Stimulated activated CD4-positive, alpha-beta T cell treated with anti-CD3 and anti-CD28 coated beads, Interleukin-4, amount 100 ng/mL, for 48 hours (primary cell): ENCODE results near the gene LARGE1.

Experiments
- DNase-seq, 2 donors: peaks; one replicate each; pipeline ENCODE4 v3.0.0-alpha.2; 2020; ENCODE audit warnings: low read depth in 2 of 2

Gene LARGE1

DNA sequence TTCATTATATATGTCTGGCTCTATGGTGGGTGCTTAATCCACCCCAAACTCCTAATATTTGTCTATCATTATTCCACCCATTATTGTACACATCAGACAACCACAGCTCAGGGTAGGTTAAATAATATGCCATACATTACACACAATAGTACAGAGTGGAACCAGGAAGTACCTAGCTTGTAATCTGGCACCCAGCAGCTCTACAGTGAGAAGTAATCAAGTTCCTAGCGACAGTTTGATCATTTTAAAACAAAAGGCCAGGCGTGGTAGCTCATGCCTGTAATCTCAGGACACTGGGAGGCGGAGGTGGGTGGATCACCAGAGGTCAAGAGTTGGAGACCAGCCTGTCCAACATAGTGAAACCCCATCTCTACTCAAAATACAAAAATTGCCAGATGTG, 141.0 kb downstream of the LARGE1 start:
- no peak for DNase-seq

DNA sequence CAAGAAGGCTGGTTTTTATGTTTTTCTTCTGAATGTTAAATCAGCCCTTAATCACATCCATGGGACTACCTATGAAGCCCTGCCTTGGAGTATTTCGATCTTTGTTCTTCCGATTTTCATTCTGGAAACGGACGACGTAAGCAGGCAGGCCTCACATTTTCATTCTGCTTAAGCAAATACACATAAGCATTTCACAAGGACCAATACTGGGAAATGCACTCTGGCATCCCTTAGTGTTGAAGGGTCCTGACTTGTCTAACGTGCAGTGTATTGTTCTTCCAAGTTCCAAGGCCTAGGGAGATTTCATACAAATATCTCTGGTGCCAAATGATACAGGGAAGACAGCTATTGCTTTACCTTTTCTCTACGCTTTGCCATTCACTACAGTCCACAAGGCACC, 143.8 kb downstream of the LARGE1 start:
- DNase-seq: no peak

DNA sequence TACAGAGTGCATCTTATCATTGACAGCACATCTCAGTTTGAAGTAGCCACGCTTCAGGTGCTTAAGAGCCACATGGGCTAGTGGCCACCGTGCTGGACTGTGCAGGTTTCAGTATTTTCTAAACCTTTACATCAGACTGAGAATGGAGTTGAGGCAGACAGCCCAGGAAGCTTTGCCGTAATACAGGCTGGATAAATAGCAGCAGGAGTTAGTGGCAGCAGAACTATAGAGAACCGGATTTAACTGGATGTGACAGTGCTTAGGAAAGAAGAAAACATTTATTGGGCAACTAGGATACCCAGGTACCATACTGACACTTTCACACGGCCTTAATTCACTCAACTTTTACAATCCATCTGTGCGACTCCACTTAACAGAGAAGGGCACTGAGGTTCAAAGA, 145.5 kb downstream of the LARGE1 start:
- DNase-seq: no peak

DNA sequence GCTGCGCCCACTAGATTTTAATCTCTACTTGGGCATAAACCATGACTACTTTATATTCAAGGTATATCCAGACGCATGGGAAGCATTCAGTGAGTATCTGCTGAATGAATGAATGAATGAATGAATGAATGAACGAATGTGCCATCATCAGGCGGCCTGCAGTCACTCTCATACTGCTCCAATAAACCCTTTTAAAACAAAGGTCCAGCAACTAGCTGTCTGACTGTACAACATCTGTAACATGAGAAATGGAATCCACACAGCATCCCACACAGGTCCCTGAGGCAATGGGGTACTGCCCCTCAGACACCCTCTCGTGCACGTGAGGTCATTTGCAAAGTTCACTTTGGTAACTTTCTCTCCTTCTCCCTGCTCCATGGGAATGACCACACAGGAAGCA, 147.5 kb downstream of the LARGE1 start:
- no peak for DNase-seq

DNA sequence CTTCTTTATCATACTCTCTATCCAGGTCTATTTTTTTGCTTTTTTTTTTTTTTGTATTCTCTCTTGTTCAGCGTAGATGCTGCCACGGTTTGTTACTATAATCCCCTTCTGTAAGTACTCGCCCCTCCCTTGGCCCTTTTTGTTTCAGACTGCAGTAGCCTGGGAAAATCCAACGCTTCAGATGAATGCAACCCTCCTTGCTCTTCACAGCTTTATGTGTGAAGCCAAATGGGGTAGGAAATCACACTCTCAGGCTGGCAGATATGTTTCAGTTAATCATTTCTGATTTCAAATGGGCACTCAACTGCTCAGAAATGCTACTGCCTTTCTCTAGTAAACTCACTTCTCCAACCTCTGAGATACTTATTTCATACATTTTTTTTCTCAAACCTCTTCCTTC, 149.1 kb downstream of the LARGE1 start:
- no peak for DNase-seq

DNA sequence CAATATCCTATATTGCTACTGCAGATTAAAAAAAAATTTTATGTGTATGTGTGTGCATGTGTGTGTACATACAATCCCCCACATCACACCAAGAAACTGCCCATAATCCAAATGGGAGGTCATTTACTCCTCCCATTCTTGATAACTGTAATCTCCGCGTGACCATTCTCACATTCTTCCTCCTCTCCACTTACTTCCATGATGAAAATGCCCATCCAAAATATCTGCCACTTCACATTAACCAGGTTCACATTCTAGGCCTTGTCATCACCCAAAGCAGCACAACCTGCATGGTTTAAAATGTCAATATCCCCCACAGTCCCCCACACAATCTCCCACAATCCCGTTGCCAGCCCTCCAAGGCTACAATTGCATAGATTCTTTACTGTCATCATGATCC, 149.6 kb downstream of the LARGE1 start:
- no peak for DNase-seq

DNA sequence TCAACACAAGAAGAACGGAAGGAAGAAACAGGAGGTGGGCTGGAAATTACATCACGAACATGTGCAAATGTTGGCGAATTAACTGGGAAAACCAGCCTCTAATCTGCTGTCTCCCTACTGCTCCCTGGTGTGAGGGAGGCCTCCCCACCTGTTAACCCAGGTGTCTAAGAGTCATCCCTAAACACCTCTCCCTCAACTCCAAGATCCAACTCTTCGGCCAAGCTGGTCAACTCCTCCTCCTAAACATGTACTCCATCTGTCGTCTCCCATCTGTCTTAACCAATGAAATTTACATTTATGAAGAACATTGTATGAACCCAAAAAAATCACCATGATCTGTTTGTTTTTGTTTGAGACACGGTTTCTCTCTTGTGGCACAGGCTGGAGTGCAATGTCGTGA, 154.2 kb downstream of the LARGE1 start:
- no peak for DNase-seq

DNA sequence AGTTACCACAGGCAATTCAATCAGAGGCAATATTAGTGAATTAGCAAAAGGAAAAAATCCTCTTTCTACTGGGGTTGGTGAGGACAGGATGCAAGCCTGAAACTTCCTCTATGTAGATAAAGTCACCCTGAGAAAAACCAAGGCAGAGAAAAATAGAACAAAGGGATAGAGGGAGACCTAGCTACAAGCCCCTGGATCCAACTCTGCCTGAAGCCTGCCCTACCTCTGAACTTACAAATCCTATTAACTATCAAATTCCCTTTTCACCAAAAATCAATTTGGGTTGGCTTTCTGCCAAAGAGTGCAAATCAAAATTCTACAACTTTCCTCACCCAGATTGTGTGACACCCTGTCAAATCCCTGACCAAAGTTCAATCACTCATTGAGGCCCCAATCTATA, 161.3 kb downstream of the LARGE1 start:
- no peak for DNase-seq

DNA sequence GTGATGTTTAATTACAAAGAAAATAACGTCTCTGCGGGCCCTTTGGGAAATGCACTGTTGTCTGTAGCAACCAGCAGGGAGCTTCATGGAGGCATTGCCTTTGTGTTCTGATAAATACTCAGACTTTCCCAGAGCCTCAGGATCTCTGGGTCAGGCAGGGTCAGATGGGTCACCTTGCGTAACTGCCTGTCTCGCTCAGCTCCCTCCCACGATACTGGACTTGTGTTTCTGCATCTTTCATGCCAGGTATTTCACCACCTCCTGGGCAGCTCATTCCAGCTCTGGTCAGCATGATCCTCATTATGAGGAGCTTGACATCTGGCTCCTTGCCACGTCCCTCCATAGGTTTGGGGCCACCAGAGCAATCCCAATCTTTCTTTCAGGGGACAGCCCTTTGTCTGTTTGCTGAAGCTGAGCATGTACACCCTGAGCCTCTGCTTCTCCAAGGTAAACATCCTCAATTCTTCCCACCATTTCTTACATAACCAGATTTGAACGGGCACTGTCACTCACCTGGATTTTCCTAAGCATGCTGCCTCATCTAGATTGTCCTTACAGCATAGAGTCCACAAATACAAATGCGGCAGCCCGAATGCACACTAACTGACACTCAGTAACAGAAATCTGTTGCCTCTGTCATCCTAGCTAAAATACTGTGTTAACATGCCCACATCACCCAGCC, 162.3 kb downstream of the LARGE1 start:
- DNase-seq: no peak

DNA sequence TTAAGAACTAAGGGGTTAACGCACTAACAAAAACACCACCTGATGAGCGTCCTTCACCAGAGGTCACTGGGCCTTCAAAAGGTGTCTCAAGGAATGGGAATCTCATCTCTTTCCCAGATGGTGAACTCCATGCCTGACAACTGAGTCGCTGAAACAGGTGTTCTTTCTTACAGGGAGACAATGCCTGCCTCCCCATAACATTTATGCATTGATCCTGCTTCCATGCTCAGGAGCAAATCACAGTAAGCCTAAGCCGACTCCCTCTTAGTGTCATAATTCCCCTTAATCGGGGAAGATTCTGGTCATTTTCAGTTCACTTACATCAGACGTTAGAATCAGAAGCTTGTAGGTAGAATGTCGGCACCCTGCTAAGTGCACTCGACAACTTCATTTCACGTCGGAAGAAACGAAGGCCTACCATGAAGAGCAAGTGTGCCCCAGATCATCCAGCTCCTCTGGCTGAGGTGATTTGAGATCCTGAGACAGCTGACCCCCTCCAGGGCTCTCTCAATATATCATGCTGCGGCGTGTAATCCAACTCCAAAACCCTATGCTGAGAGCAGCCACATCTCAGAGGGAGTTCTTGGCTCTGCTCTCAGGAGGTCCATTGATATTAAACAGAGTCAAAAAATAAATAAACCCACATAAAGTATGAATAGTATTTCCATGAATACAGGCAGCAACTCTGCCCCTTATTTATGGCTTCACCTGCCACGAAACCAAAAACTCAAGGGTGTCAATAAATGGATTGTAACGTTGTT, 163.1 kb downstream of the LARGE1 start:
- no peak for DNase-seq

DNA sequence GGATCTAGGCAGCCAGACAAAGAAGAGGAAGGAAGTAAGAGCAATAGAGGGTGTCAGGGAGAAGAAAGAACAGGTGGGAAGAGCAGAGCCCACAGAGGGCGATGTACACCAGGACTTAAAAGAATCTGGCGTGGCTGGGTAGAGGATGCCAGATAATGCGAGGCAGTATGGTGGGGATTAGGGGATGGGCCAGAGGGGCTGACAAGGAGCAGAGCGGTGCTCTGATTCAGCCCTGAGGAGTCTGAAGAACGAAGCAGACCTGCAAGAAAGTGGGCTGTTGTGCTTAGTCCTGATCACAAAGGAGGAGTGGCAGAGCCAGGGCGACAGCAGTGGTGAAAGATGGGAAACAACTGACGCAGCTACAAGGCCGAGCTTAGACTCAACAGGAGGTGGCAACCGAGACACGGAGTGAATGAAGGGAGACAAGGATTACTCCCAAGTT, 163.7 kb downstream of the LARGE1 start:
- no peak for DNase-seq

DNA sequence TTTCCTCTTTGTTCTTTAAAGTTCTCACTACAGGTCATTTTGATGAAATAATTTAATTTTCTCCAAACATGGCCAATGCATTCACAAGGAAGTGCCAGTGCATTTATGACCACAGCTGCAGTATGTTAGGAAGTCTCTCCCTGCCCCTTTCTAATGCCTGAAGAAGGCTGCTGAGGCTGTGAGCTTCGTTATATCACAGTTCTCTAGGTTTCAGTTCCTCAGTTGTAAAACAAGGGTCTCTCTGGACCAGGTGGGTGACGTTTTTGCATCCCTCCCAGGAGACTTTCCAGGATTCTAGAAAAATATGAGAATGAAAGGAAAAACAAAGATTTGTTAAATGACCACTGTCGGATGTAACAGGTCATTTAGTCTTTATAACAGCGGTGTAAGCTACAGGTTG, 171.6 kb downstream of the LARGE1 start:
- DNase-seq: no peak

DNA sequence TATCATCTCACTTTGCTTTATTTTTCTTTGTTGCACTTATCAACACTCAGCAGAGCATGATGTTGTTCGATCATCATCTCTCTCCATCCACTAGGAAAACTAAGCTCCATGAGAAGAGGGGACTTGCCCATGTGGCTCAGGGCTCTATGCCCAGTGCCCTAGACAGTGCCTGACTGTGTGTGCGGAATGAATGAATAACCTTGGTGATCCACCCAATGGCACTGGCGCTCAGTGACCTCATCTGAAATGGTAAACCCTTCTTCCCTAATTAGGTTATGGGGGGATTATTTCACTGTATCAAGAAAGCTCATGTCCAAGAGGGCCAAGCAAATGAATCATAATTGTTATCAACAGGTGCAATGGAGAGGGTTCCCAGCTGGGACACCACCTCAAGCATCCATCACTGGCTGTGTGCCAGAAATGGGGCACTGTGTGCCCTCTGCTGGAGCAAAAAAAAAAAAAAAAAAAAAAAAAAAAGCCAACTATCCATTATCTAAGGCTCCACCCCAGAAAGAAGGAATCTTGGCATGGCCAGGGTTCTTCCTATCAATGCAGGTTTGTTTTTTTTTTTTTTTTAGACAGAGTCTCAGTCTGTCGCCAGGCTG, 172.6 kb downstream of the LARGE1 start:
- DNase-seq: no peak

DNA sequence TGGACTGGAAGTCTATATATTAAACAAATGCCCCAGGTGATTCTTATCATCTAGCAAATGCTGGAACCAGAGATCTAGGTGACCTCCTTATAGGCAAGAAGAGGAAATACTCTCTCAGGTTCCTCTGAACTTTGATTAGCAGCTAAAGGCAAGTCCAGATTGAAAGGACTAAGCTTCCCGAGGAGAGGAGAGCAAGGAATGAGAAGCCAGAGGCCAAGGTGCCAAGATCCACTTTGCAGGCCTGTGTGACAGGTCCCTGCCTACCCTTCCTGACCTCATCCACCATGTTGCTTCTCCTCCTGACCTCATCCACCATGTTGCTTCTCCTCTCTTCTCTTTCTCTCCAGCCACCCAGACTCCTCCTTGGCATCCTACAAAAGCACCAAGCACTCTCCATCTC, 173.2 kb downstream of the LARGE1 start:
- DNase-seq: no peak

DNA sequence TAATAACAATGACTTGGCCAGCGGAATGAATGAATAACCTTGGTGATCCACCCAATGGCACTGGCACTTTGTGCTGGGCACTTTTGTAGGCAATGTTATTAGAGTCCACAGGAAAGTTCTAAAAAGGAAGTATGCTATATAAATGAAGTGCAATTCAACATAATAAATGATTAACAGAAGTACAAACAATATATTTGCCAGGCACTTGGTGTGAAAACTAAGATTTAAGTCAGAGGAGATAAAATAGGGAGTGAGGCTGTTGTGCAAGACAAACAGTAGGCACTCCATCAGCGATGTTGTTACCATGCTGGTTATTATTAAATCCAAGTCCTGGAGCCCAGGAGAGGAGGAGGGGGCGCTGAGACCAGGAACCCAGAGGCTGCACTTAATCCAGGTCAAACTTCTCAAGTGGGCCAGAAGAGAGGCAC, 173.8 kb downstream of the LARGE1 start:
- DNase-seq: no peak

DNA sequence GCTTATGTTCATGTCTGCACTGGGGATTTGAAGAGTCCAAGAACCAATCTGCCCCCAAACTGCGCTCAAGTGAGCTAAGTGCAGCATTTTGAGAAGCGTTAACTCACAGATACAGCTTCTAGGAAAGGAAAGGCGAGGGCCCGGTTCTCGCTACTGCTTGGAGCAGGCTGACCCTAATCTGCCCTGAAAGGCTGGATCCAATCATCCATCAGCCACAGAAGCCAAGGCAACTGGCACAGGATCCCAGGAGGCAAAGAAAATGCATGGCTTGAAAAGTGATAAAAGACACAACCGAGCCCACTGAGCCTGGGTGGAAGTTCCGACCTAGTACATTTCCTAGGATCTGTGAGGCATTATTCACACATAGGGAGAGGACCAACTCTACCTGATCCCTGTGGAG, 174.8 kb downstream of the LARGE1 start:
- DNase-seq: no peak

DNA sequence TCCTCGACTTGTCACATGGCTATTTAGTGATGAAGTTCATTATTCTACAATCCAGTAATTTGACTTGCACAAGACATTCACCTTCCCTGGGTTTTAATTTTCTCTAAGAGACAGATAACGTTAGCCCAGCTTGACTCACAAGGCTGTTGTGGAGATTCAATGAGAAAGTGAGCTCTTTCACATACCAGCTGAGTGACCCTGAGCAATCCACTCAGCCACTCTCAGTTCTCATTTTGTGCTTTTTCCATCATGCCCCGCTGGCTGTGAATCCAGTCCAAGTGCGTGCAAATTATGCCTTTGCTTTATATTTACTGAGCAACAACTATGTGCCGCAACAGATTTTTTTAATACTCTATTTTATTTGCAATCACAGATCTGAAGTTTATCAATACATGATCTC, 176.5 kb downstream of the LARGE1 start:
- no peak for DNase-seq

DNA sequence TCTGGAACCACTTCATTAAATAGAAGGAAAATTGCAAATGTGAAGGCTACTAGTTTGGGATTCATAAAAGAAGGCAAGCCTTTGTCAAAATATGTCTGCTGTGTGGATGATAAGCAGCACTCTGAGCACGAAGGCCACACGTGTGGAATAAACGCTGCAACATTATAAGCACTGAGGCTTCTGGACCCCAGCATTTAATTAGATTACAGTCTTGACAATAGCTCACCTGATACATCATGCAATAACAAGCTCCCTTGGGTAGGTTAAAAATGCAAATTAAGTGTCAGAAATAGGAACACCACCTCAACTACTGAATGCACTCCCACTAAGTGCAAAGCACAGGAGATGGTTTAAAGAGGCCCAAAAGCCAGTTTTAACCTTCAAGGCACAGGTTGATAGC, 179.3 kb downstream of the LARGE1 start:
- no peak for DNase-seq

DNA sequence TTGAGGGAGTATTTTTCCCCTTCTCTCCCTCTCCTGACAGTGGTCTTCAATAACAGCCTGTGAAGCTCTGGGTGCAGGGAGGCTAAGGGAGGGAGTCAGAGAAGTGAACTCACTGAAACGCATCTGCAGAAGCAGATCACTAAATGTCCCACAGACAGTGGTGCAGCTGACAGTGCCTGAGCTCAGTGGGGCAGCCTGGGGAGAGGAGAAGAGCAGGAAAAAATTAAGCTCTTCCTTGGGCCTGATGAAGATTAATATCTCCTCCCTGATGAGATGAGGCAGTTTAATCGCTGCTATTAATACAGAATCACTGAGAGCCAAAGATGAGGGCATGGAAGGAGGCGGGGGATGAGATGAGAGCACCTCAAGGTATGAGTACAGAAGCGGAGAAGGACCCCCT, 180.8 kb downstream of the LARGE1 start:
- DNase-seq: no peak

DNA sequence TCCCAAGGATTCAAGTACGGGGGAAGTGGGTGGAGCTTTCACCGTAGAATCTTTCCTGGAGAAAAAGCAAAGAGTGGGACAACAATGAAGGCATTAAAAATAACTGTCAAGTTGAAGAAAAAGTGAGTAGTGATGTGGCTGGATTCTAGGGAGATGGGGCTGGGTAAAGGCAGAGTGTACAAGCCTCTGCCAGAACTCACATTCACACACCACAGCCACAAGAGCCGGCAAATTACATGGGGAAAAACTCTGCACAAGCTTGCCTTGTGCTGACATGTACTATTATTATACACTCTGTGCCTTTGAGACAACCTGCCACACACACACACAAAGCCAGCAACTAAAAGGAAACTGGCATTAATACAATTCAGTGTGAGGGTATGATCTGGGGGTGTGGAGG, 182.6 kb downstream of the LARGE1 start:
- no peak for DNase-seq

DNA sequence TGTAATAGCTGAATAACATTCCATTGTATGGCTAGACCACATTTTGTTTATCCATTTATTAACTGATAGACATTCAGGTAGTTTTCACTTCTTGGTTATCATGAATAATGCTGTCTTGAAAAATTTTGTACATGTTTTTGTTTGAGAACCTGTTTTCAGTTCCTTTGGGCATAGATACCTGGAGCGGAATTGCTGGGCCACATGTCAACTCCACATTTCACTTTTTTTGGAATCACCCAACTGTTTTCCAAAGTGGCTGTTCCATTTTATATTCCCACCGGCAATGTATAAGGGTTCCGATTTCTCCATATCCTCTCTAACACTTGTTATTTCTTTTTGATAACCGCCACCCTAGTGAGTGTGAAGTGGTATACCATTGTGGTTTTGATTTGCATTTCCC, 184.3 kb downstream of the LARGE1 start:
- DNase-seq: no peak

DNA sequence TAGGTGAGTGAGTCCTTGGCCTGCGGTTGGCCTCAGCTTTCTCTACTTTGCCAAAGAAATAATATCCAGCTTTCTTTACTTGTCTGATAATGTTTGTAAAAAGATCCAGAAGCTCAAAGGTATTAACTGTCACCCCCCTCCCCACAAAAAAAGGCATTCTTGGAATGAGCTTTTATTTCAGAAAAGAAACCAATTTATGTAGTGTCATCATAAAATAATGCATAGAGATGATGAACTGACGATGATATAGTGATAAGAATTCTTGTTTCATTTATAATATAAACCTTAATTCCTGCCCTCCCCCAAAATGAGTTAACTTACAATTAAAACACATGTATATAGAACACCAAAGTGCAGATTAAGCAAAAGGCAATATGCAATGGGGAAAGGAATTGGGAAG, 191.4 kb downstream of the LARGE1 start:
- DNase-seq: no peak

DNA sequence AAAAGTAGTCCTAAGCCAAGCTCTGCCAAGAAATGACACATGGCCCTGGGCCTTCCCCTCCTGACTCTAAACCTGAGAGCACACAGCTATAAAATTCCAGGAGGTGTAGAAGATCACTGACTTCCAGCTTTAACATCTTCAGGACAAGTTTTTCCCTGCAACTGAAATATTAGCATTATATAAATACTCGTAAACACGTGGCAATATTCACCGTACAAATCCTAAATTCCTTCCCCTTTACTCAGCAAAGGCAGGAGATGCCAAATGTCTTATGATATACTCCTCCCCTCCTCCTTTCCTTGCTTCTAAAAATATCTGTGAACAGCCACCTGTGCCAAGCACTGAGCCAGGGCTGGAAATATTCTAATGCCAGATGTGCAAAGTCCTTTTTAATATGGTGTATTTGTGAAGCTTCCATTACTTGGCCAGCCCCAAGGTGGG, 194.0 kb downstream of the LARGE1 start:
- DNase-seq: no peak
